ENCODE data around the gene PLA2G1B.

The PLA2G1B gene

DNA sequence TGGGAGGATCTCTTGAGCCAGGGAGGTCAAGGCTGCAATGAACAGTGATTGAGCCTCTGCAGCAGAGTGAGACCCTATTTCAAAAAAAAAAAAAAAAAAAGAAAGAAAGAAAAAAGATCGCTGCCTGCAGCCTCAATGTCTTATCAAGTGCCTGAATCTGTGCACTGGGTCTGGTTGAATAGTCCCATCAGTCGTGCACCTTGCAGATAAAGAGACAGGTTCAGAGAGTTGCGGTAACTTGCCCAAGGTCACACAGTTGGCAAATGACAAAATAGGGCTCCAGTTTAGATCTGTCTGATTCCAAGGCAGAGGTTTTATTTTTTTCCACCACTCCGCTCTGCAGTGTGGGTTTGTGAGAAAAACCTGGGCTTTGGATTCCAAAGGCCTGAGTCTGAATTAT, 649 bp upstream of the PLA2G1B start:
- H3K4me3 ChIP-seq (ENCODE audit: low read depth, low read length) = no peak overlapping the region

DNA sequence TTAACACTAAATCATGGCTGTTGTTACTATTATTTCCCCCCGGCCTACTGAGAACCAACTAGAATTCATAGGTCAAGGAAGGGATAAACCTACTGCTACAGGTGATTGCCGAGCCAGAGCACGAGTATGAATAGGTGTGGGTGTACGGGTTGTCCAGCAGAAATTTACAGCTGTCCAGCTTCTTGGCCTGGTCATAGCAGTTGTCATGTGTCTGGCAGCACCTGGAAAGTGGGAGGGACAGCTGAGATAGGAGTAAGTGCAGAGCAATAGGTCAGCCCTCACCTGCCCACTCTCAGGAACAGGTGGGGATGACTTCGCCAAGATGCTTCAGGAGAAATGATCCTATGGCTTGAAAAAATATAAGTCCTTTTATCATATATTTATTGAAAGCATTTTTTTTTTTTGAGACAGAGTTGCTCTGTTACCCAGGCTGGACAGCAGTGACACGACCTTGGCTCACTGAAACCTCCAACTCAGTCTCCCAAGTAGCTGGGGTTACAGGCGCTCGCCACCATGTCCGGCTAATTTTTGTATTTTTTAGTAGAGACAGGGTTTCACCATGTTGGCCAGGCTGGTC, 2.6 kb downstream of the PLA2G1B start:
- no peak overlapping the region for H3K4me3 ChIP-seq (ENCODE audit: low read depth, low read length)

- H3K4me3 ChIP-seq (ENCODE audit: low read depth, low read length) = no peak overlapping the region
Measured at GRCh38 chr12:120323772-120324171, 3.8 kb downstream of the PLA2G1B start.

DNA sequence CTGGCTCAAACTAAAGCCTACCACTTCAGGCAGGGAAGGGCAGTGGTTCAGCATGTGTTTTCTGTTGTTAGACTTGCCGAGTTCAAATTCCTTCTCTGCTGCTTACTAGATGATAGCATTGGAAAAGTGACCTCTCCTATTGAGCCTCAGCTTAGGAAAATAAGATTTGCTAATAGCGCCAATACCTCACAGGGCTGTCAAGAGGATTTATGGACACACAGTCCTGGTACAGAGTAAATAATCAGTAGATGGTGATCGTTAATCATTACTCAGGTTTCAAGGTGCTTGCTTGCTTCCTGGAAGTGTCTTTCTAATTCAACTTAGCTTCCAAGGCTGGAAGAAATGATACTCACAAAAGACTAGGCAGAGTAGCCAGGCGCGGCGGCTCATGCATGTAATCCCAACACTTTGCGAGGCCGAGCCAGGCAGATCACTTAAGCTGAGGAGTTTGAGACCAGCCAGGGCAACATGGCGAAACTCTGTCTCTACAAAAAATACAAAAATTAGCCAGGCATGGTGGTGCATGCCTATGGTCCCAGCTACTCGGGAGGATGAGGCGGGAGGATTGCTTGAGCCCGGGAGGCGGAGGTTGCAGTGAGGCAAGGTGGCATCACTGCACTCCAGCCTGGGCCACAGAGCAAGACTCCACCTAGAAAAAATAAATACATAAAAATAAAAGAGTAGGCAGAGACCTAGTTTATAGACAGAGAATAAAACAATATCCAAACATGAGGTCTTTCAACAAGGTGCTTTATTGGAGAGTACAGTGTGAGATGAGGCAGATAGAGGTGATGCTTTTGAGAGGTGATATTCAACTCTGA, 6.0 kb downstream of the PLA2G1B start:
- H3K4me3 ChIP-seq (ENCODE audit: low read depth, low read length) = no peak overlapping the region

DNA sequence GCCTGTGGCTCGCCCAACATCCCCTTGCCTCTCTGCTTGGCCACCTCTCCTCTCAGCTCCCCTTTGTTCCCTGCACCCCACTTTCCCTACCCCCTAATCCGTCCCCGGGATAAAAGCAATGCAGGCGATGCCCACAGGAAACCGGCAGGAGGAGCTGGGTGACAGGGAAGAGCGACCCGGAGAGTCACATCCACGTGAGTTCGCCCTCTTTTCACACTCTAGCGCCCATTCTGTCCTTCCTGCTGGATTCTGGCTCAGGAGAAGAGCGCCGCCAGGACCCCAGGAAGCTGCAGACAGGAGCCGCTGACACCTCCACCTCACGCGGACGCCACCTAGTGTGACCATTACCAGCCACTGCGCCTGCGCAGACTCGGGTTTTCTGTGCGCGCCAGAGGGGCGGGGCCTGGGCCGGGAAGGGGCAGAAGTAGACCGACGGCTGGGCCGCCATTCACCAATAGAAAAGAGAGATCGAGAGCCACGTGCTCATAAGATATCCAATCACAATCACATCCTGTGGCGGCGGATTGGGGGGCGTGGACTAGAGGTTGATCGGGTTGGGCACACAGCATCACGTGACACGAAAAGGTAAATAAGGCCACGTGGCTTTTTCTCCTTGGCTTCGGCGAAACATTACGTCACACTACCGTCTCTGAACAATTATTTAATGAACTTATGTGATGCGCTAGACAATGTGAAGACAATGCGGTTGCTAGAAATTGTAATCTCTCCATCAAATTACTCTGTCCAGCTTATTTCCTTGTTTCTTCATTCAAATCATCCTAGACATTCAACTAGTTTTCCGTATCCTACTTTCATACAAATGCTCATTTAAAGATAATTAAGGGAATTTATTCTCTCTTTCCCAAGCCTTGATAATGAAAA, 10.1 kb downstream of the PLA2G1B start:
- H3K4me3 ChIP-seq (ENCODE audit: low read depth, low read length) = peak overlapping the region; percentile 40

DNA sequence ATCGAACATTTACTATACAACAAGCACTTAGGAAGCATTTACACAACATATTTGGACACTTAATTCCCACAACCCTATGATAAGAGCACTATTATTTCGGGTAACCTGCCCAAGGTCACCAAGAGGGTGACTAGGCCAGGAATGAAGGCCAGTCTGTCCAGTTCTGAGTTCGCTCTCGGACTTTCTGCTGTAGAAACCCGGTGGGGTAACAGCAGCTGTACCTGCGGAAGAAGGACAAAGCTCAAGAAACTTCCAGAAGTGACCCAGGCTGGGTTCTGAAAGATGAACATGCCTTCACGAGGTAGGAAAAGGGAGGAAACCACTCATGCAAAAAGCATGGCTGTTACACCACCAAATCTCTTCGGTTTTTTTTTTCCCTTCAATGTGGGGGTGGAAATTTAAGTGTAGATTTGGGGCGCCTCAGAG, 10.8 kb downstream of the PLA2G1B start:
- peak overlapping the region; percentile 40 for H3K4me3 ChIP-seq (ENCODE audit: low read depth, low read length)

DNA sequence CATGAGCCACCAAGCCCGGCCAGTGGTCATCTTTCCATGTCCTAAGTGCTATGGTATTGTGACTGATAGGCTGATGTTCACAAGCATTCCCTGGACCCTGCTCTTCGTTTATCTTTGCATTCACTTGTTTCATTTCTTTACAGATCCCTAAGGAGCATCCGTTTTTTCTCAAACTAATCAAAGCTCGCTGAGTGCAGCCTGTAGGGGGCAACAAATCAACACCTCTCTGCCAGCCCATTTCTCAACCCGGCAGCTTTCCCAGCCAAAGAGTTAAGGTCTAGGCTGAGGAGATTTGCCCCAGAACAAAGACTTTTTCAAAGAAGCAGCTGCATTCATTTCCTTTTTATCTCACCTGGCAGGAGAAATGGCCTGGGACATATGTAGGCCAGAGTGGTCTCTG, 13.4 kb downstream of the PLA2G1B start:
- H3K4me3 ChIP-seq (ENCODE audit: low read depth, low read length) = no peak overlapping the region

- peak within 1 kb of the TSS; percentile 89 for H3K4me3 ChIP-seq (ENCODE audit: low read depth, low read length)
Measured at GRCh38 chr12:120301962-120302815, 25.4 kb downstream of the PLA2G1B start, which contains the start of gene SIRT4. SIRT4 (plus strand) TSS chr12:120302321; CDS start chr12:120303562, 1,241 bp downstream.

GRCh38 chr12:120292661-120293531, 34.7 kb downstream of the PLA2G1B start, which contains the start of gene RNU4-1:
RNU4-1 (minus strand) TSS chr12:120293237.
- peak within 1 kb of the TSS; percentile 49 for H3K4me3 ChIP-seq (ENCODE audit: low read depth, low read length)

GRCh38 chr12:120292411-120292660, 35.2 kb downstream of the PLA2G1B start:
- H3K4me3 ChIP-seq (ENCODE audit: low read depth, low read length) = peak overlapping the region; percentile 49

- H3K4me3 ChIP-seq (ENCODE audit: low read depth, low read length) = no peak overlapping the region
Measured at GRCh38 chr12:120290609-120291305, 36.8 kb downstream of the PLA2G1B start.

- H3K4me3 ChIP-seq (ENCODE audit: low read depth, low read length) = no peak overlapping the region
Measured at GRCh38 chr12:120287491-120287890, 40.1 kb downstream of the PLA2G1B start.

DNA sequence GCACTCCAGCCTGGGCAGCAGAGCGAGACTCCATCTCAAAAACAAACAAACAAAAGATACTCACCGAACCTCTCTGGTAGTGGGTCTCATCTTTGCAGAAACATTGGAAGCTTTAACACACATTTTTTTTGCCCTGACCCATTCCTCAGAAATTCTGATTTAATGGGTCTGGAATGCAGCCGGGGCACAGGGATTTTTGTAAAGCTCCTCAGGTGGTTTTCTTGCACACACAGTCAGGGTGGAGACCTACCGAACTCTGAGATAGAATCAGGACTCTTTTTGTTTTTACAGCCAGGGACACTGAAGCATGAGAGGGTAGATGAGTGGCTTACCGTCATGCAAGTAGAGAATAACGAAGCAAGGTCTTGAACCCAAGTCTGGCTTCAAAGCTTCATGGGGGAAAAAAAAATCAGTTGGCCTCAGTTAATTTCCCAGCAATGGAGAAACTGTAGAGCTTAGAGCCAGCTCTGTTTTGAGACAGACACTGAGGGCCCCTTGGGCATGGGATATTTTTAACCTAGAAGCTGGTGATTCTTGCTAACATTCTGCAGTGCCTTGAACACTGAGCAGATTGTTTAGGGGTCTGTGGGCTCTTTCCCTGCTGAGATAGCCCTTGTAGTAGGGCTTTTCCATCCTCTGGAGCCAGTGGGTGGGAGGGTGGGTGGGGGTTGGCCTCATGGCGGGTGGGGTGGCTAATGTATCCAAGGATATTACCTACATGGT, 40.6 kb downstream of the PLA2G1B start:
- no peak overlapping the region for H3K4me3 ChIP-seq (ENCODE audit: low read depth, low read length)

DNA sequence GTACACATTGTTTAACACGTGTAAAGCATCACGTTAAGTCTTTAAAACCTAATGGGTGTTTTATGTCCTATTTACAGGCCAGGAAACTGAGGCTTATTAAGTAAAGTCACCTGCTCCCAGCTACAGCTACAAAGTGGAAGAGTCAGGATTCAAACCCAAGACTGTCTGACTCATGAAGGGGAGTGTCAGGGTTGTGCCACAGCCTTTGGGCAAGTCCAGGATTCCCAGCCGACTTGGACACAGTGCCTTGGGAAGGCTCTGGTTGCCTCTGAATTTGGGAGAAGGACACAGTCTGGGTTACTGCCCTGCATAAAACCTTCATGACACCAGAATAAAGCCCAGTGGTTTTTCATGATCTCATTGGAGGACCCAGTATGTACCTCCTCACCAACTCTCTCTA, 43.2 kb downstream of the PLA2G1B start:
- no peak overlapping the region for H3K4me3 ChIP-seq (ENCODE audit: low read depth, low read length)

- no peak overlapping the region for H3K4me3 ChIP-seq (ENCODE audit: low read depth, low read length)
Measured at GRCh38 chr12:120283318-120283717, 44.3 kb downstream of the PLA2G1B start.

GRCh38 chr12:120278137-120279069, 49.2 kb downstream of the PLA2G1B start:
- no peak overlapping the region for H3K4me3 ChIP-seq (ENCODE audit: low read depth, low read length)

DNA sequence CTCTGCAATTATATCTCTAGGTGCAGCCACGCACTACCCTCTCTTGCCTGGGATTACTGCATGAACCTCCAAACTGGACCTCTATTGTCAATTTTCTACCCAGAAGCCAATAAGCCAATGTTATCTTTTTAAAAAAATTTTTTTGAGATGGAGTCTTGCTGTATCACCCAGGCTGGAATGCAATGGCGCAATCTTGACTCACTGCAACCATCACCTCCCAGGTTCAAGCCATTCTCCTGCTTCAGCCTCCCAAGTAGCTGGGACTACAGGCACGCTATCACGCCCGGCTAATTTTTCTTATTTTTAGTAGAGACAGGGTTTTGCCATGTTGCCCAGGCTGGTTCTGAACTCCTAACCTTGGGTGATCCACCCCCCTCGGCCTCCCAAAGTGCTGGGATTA, 50.8 kb downstream of the PLA2G1B start:
- no peak overlapping the region for H3K4me3 ChIP-seq (ENCODE audit: low read depth, low read length)
